ENCODE measurements around the gene ZBTB20. TPM values are rescaled to one million over a fixed set of nuclear protein-coding genes. Genes with fewer than 3 reads are reported as not detected.

Gene ZBTB20
- total RNA-seq, 3 donors from 2014 or later: 62.9 to 150 (median 109) TPM

GRCh38 chr3:114307832-114308231, 839.3 kb downstream of the ZBTB20 start:
- TF ChIP-seq POLR2A (IDR thresholded peaks at IDR 0.05) (no peak), CTCF (IDR thresholded peaks at IDR 0.05) (no peak), POLR2AphosphoS5 (IDR thresholded peaks at IDR 0.05) (no peak)
- H3K4me1 ChIP-seq: no peaks in the 10 kb centered on the region
- no peak for DNase-seq (ENCODE audit: low spot score in 2 of 2)
- no peaks in the 10 kb centered on the region for H3K9me3 ChIP-seq
- no peak overlapping the region for H3K27ac ChIP-seq
- intact Hi-C loops (cut with DNase I; ENCODE audit: low total_unique reads): no loop called here
- no peaks in the 10 kb centered on the region for H3K27me3 ChIP-seq
- no peaks in the 10 kb centered on the region for H3K36me3 ChIP-seq
- H3K4me3 ChIP-seq: no peak overlapping the region

- no peaks in the 10 kb centered on the region for H3K4me1 ChIP-seq
- no peak for TF ChIP-seq POLR2AphosphoS5 (IDR thresholded peaks at IDR 0.05)
- no peak for TF ChIP-seq POLR2A (IDR thresholded peaks at IDR 0.05)
- TF ChIP-seq CTCF (IDR thresholded peaks at IDR 0.05): no peak
- no peak overlapping the region for H3K27ac ChIP-seq
- H3K36me3 ChIP-seq: no peaks in the 10 kb centered on the region
- H3K9me3 ChIP-seq: no peaks in the 10 kb centered on the region
- DNase-seq (ENCODE audit: low spot score in 2 of 2): no peak
- no peak overlapping the region for H3K4me3 ChIP-seq
- no peaks in the 10 kb centered on the region for H3K27me3 ChIP-seq
- intact Hi-C loops (cut with DNase I; ENCODE audit: low total_unique reads): no loop called here
These were observed 839.8 kb downstream of the ZBTB20 start for GRCh38 chr3:114307222-114307830.

GRCh38 chr3:114299941-114300624, 847.0 kb downstream of the ZBTB20 start:
- no peak for TF ChIP-seq CTCF (IDR thresholded peaks at IDR 0.05)
- TF ChIP-seq POLR2A (IDR thresholded peaks at IDR 0.05): no peak
- TF ChIP-seq POLR2AphosphoS5 (IDR thresholded peaks at IDR 0.05): no peak
- DNase-seq (ENCODE audit: low spot score in 2 of 2): no peak
- intact Hi-C loops (cut with DNase I; ENCODE audit: low total_unique reads): no loop called here

GRCh38 chr3:114299421-114299820, 847.7 kb downstream of the ZBTB20 start:
- no peak for TF ChIP-seq CTCF (IDR thresholded peaks at IDR 0.05)
- no peak for TF ChIP-seq POLR2AphosphoS5 (IDR thresholded peaks at IDR 0.05)
- no peak for TF ChIP-seq POLR2A (IDR thresholded peaks at IDR 0.05)
- no peaks in the 10 kb centered on the region for H3K36me3 ChIP-seq
- DNase-seq (ENCODE audit: low spot score in 2 of 2): no peak
- H3K4me1 ChIP-seq: no peaks in the 10 kb centered on the region
- no peak overlapping the region for H3K27ac ChIP-seq
- H3K4me3 ChIP-seq: no peak overlapping the region
- H3K27me3 ChIP-seq: no peaks in the 10 kb centered on the region
- no peaks in the 10 kb centered on the region for H3K9me3 ChIP-seq
- intact Hi-C loops (cut with DNase I; ENCODE audit: low total_unique reads): no loop called here

More at GRCh38 chr3:114299941-114300624, 847.0 kb downstream of the ZBTB20 start:
- H3K36me3 ChIP-seq: no peaks in the 10 kb centered on the region
- no peaks in the 10 kb centered on the region for H3K27me3 ChIP-seq
- no peak overlapping the region for H3K27ac ChIP-seq
- H3K4me3 ChIP-seq: no peak overlapping the region
- H3K9me3 ChIP-seq: no peaks in the 10 kb centered on the region
- H3K4me1 ChIP-seq: no peaks in the 10 kb centered on the region

GRCh38 chr3:114295946-114296345, 851.1 kb downstream of the ZBTB20 start:
- H3K27me3 ChIP-seq: no peaks in the 10 kb centered on the region
- no peaks in the 10 kb centered on the region for H3K9me3 ChIP-seq
- no peaks in the 10 kb centered on the region for H3K36me3 ChIP-seq
- H3K4me3 ChIP-seq: no peak overlapping the region
- intact Hi-C loops (cut with DNase I; ENCODE audit: low total_unique reads): no loop called here
- TF ChIP-seq POLR2A (IDR thresholded peaks at IDR 0.05) (no peak), POLR2AphosphoS5 (IDR thresholded peaks at IDR 0.05) (no peak), CTCF (IDR thresholded peaks at IDR 0.05) (no peak)
- H3K4me1 ChIP-seq: no peaks in the 10 kb centered on the region
- no peak overlapping the region for H3K27ac ChIP-seq
- no peak for DNase-seq (ENCODE audit: low spot score in 2 of 2)
